Measurements from ENCODE around the gene C11orf68. TPM values are rescaled to one million over a fixed set of nuclear protein-coding genes. Genes with fewer than 3 reads are reported as not detected.

C11orf68 gene
- total and polyA plus RNA-seq, 10 of the 15 experiments (the other 5 are each of a cell fraction or from before 2014, with no cell fraction given) = 3.0 to 25.4 (median 16.7) TPM

DNA sequence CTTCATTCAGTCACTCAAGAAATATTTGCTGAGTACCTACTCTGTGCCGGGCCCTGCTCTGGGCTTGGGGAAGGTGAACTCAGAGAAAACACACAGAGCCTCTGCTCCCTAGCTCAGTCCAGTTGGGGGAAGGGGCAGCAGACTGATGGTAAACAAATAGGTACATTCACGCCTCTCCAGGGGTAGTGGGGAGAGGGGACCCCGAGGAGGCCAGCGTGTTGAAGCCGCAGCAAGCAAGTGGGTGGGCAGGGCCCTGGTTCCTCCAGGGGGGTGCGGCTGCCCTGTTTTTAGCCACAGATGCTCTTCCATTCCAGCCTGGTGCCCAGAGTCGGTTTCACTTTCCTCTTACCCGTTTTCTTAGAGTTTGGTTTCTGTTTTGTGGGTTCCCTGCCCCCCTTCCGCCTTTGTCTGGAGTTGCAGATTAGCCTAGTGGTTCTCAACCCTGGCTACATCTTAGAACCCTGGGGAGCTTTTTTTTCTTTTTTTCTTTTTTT lies 9.1 kb upstream of the C11orf68 start:
- peaks cover 20% of the 10 kb centered on the region for H3K4me1 ChIP-seq (ENCODE audit: control insufficient read depth, insufficient read depth, low read length)
- POLR2A ChIA-PET = interaction anchor here (0.5 to 3.1 kb wide), 14 partner anchors 8 to 806 kb away, joined by 3 to 29 read pairs (median 4); partner anchors contain the start of genes CCDC85B and FOSL1
- TSS peak; percentile 94 for BruUV-seq (replicated peaks)
- peak; percentile 99 for FAIRE-seq
- no peaks in the 10 kb centered on the region; a peak in 1 of 4 replicates for H3K36me3 ChIP-seq (ENCODE audit: control insufficient read depth in 2 of 2, insufficient read depth in 2 of 2, low read length in 1 of 2)
- SMC1A ChIA-PET (ENCODE audit: uncharacterized antibody, unreplicated experiment) = interaction anchor here (1.1 to 2.3 kb wide), 3 partner anchors 15 to 38 kb away, joined by 3 to 19 read pairs (median 8); partner anchors contain the start of gene CCDC85B
- peak overlapping the region; percentile 83 for H3K9ac ChIP-seq (ENCODE audit: control insufficient read depth, insufficient read depth, low read length)
- H2AFZ ChIP-seq (ENCODE audit: control insufficient read depth, low read depth, low read length) = peak overlapping the region; percentile 75
- H3K9me3 ChIP-seq (replicated peaks; ENCODE audit: control insufficient read depth, insufficient read depth, low read length) = no peaks in the 10 kb centered on the region
- RAD21 ChIA-PET (ENCODE audit: unreplicated experiment) = interaction anchor here (0.5 to 1.6 kb wide), 10 partner anchors 26 to 208 kb away, joined by 3 to 7 read pairs (median 4); partner anchors contain the start of genes BANF1, CCDC85B, EIF1AD and FIBP
- DNase-seq (ENCODE audit: low read depth, low spot score) = peak; percentile 84
- no peaks in the 10 kb centered on the region for H3K79me2 ChIP-seq (ENCODE audit: control insufficient read depth, insufficient read depth, low read length)
- CTCF ChIA-PET = interaction anchor here (1.0 to 2.0 kb wide), 5 partner anchors 34 to 69 kb away, joined by 4 to 7 read pairs (median 4); partner anchors contain the start of genes CCDC85B, FIBP and MUS81
- WGBS (ENCODE audit: insufficient coverage, insufficient replicate concordance, low lambda C conversion rate, missing lambda C conversion rate) = 8% methylated on average over 9 of the region's 9 CpGs
- H3K27me3 ChIP-seq (replicated peaks in 1 of 2; ENCODE audit: control insufficient read depth in 2 of 2, insufficient read depth in 2 of 2, low read length in 1 of 2) = no peaks in the 10 kb centered on the region
- ATAC-seq = peak; percentile 95
- in situ Hi-C loops (cut with MboI) (no loop called here), intact Hi-C loops (cut with micrococcal nuclease; ENCODE audit: unreplicated experiment) (loop anchor here (5.0 kb wide), 1 partner anchor 36 kb away; the partner anchor contains the start of gene CCDC85B)
- H3K4me3 ChIP-seq = peak overlapping the region; percentile 65
- H3K27ac ChIP-seq (ENCODE audit: control insufficient read depth, insufficient read depth) = peak overlapping the region; percentile 99
- peak overlapping the region; percentile 92 for H3K4me2 ChIP-seq (ENCODE audit: control insufficient read depth, insufficient read depth)
- H4K20me1 ChIP-seq (ENCODE audit: control insufficient read depth, insufficient read depth) = no peaks in the 10 kb centered on the region
- TF ChIP-seq POLR2AphosphoS5 (IDR thresholded peaks at IDR 0.05; ENCODE audit: low read length) (peak; percentile 47; the same call in 1 of the 2 replicates), SPI1 (IDR thresholded peaks at IDR 0.05; ENCODE audit: borderline replicate concordance, insufficient read depth, low read depth, low read length) (0 out of 2 replicates have a peak, but pooled peaks have one; percentile 10), CEBPB (IDR thresholded peaks at IDR 0.05; ENCODE audit: borderline replicate concordance in 1 of 2, low read depth in 2 of 2, low read length in 2 of 2) (no peak), FOXM1 (IDR thresholded peaks at IDR 0.05; ENCODE audit: low read depth, low read length) (0 out of 2 replicates have a peak, but pooled peaks have one; percentile 31), ZSCAN29 (IDR thresholded peaks at IDR 0.05) (no peak), MTA2 (IDR thresholded peaks at IDR 0.05; ENCODE audit: low read depth) (peak; percentile 54; the same call in 1 of the 2 replicates), ATF7 (IDR thresholded peaks at IDR 0.05; ENCODE audit: low read depth) (peak; percentile 23; the same call in 1 of the 2 replicates), DPF2 (IDR thresholded peaks at IDR 0.05) (peak; percentile 57; the same call in 1 of the 2 replicates), SIN3A (IDR thresholded peaks at IDR 0.05; ENCODE audit: low read depth, low read length) (peak; percentile 33; the same call in 1 of the 2 replicates), SP1 (IDR thresholded peaks at IDR 0.05; ENCODE audit: low read depth, low read length) (peak; percentile 48), BCL3 (IDR thresholded peaks at IDR 0.05; ENCODE audit: borderline replicate concordance, insufficient read depth, low read depth, low read length, poor library complexity, severe bottlenecking) (peak; percentile 39), BRCA1 (IDR thresholded peaks at IDR 0.05; ENCODE audit: low read depth, low read length) (no peak), CREM (IDR thresholded peaks at IDR 0.05; ENCODE audit: low read depth) (peak; percentile 14; the same call in 1 of the 2 replicates), YY1 (IDR thresholded peaks at IDR 0.05; ENCODE audit: low read depth, low read length) (0 out of 2 replicates have a peak, but pooled peaks have one; percentile 16), RBBP5 (conservative IDR thresholded peaks at IDR 0.05) (no peak), CBFB (IDR thresholded peaks at IDR 0.05; ENCODE audit: low read depth) (peak; percentile 58), TCF7 (IDR thresholded peaks at IDR 0.05; ENCODE audit: borderline replicate concordance) (no peak), NBN (IDR thresholded peaks at IDR 0.05) (peak; percentile 94), SMAD1 (IDR thresholded peaks at IDR 0.05; ENCODE audit: low read depth, partially characterized antibody) (peak; percentile 28), ASH2L (IDR thresholded peaks at IDR 0.05; ENCODE audit: borderline replicate concordance, low read depth) (0 out of 2 replicates have a peak, but pooled peaks have one; percentile 57), PAX5 (IDR thresholded peaks at IDR 0.05; ENCODE audit: borderline replicate concordance, low read depth, low read length) (peak; percentile 58; the same call in 1 of the 2 replicates), TAF1 (IDR thresholded peaks at IDR 0.05; ENCODE audit: borderline replicate concordance, low read depth, low read length) (peak; percentile 60), POLR2A (IDR thresholded peaks at IDR 0.05; ENCODE audit: low read depth, low read length) (peak; percentile 68), YBX1 (IDR thresholded peaks at IDR 0.05) (no peak), TARDBP (IDR thresholded peaks at IDR 0.05; ENCODE audit: borderline replicate concordance) (no peak), CHD2 (IDR thresholded peaks at IDR 0.05; ENCODE audit: borderline replicate concordance, low read depth, low read length) (peak; percentile 84), WRNIP1 (IDR thresholded peaks at IDR 0.05; ENCODE audit: borderline replicate concordance, low read depth, low read length) (no peak), TCF12 (IDR thresholded peaks at IDR 0.05; ENCODE audit: low read depth, low read length) (0 out of 2 replicates have a peak, but pooled peaks have one; percentile 29)

Measured in GM12878 (cell line).